H9 (cell line): ENCODE measurements around the gene ZFAND3. TPM values are rescaled to one million over a fixed set of nuclear protein-coding genes. Genes with fewer than 3 reads are reported as not detected.

Experiments
- DNase-seq: peaks from one replicate; pipeline ENCODE4 v3.0.0-alpha.2; 2017
- H2AFZ ChIP-seq: one replicate; pipeline ENCODE4 v1.6.1; 2013; ENCODE audit warnings: mild to moderate bottlenecking, low read length, control low read depth, moderate library complexity
- H2AK5ac ChIP-seq: 2 replicates; pipeline ENCODE4 v1.6.1; 2013; ENCODE audit warnings: low read length, control low read depth, mixed read lengths; ENCODE audit not compliant: insufficient read length
- H2BK120ac ChIP-seq: one replicate; pipeline ENCODE4 v1.6.1; 2013; ENCODE audit warnings: low read depth, mild to moderate bottlenecking, low read length, control low read depth, inconsistent platforms; ENCODE audit not compliant: poor library complexity, severe bottlenecking
- H2BK12ac ChIP-seq: 2 replicates; pipeline ENCODE4 v1.6.1; 2013; ENCODE audit warnings: low read length, control low read depth, mixed read lengths, low read depth; ENCODE audit not compliant: insufficient read length
- H2BK15ac ChIP-seq: 2 replicates; pipeline ENCODE4 v1.6.1; 2013; ENCODE audit warnings: low read depth, low read length, control low read depth
- H2BK20ac ChIP-seq: one replicate; pipeline ENCODE4 v1.6.1; 2013; ENCODE audit warnings: low read depth, mild to moderate bottlenecking, low read length, control low read depth, inconsistent platforms; ENCODE audit not compliant: poor library complexity, severe bottlenecking
- H2BK5ac ChIP-seq: 2 replicates; pipeline ENCODE4 v1.6.1; 2013; ENCODE audit warnings: low read length, control low read depth, mixed read lengths; ENCODE audit not compliant: insufficient read length
- H3K14ac ChIP-seq: 2 replicates; pipeline ENCODE4 v1.6.1; 2013; ENCODE audit warnings: low read length, control low read depth; ENCODE audit not compliant: insufficient read depth
- H3K18ac ChIP-seq: 2 replicates; pipeline ENCODE4 v1.6.1; 2013; ENCODE audit warnings: low read depth, mild to moderate bottlenecking, mixed read lengths, low read length, control low read depth; ENCODE audit not compliant: insufficient read length
- H3K23ac ChIP-seq: 2 replicates; pipeline ENCODE4 v1.6.1; 2013; ENCODE audit warnings: low read length, control low read depth, mixed read lengths, low read depth; ENCODE audit not compliant: insufficient read length
- H3K23me2 ChIP-seq: 2 replicates; pipeline ENCODE4 v1.6.1; 2013; ENCODE audit warnings: low read depth, mild to moderate bottlenecking, mixed read lengths, low read length, control low read depth; ENCODE audit not compliant: insufficient read length, poor library complexity, severe bottlenecking
- H3K27ac ChIP-seq: 2 replicates; pipeline ENCODE4 v1.5.1; 2013; ENCODE audit warnings: low read length, control low read depth, mixed read lengths, low read depth; ENCODE audit not compliant: insufficient read length
- H3K27me3 ChIP-seq: 2 replicates; pipeline ENCODE4 v1.6.1; 2013; ENCODE audit warnings: low read length, control low read depth, inconsistent platforms; ENCODE audit not compliant: insufficient read depth
- H3K4ac ChIP-seq: 2 replicates; pipeline ENCODE4 v1.6.1; 2013; ENCODE audit warnings: low read depth, mild to moderate bottlenecking, control low read depth, inconsistent platforms, low read length, moderate library complexity
- H3K4me1 ChIP-seq: 2 replicates; pipeline ENCODE4 v1.6.1; 2013; ENCODE audit warnings: low read length, control low read depth, inconsistent platforms; ENCODE audit not compliant: insufficient read depth
- H3K4me2 ChIP-seq: 2 replicates; pipeline ENCODE4 v1.6.1; 2013; ENCODE audit warnings: low read length, control low read depth, mixed read lengths; ENCODE audit not compliant: insufficient read length, insufficient read depth
- H3K56ac ChIP-seq: 2 replicates; pipeline ENCODE4 v1.6.1; 2013; ENCODE audit warnings: low read depth, mild to moderate bottlenecking, mixed read lengths, low read length, control low read depth; ENCODE audit not compliant: insufficient read length
- H3K79me1 ChIP-seq: 2 replicates; pipeline ENCODE4 v1.6.1; 2013; ENCODE audit warnings: low read depth, mild to moderate bottlenecking, moderate library complexity, low read length, control low read depth, inconsistent platforms; ENCODE audit not compliant: insufficient read depth, poor library complexity, severe bottlenecking
- H3K79me2 ChIP-seq: 2 replicates; pipeline ENCODE4 v1.6.1; 2013; ENCODE audit warnings: low read length, control low read depth, inconsistent platforms; ENCODE audit not compliant: insufficient read depth
- H3K9ac ChIP-seq: 2 replicates; pipeline ENCODE4 v1.6.1; 2013; ENCODE audit warnings: low read length, control low read depth, mixed read lengths; ENCODE audit not compliant: insufficient read length; ENCODE audit errors: extremely low read depth
- H3K9me3 ChIP-seq: one replicate; pipeline ENCODE4 v1.6.1; 2013; ENCODE audit warnings: low read depth, low read length, inconsistent platforms; ENCODE audit not compliant: control insufficient read depth
- H3T11ph ChIP-seq: one replicate; pipeline ENCODE4 v1.6.1; 2013; ENCODE audit warnings: mild to moderate bottlenecking, low read length, control low read depth, inconsistent platforms
- H4K20me1 ChIP-seq: one replicate; pipeline ENCODE4 v1.6.1; 2013; ENCODE audit not compliant: control insufficient read depth, insufficient read length, insufficient read depth
- H4K5ac ChIP-seq: 2 replicates; pipeline ENCODE4 v1.6.1; 2013; ENCODE audit warnings: low read depth, mild to moderate bottlenecking, mixed read lengths, low read length, control low read depth; ENCODE audit not compliant: insufficient read length
- H4K8ac ChIP-seq: replicated peaks from 2 replicates; pipeline ENCODE4 v1.6.1; 2013; ENCODE audit warnings: low read length, control low read depth, mixed read lengths, low read depth; ENCODE audit not compliant: insufficient read length
- H4K91ac ChIP-seq: 2 replicates; pipeline ENCODE4 v1.6.1; 2013; ENCODE audit warnings: low read depth, mild to moderate bottlenecking, moderate library complexity, mixed read lengths, low read length, control low read depth; ENCODE audit not compliant: insufficient read length
- H3K27ac Mint-ChIP-seq, 3 experiments: 2 replicates in 2 of 3; 3 replicates in 1 of 3; pipeline ENCODE4 v1.8.0; 2020 to 2021; ENCODE audit warnings: mixed read lengths in 3 of 3, mild to moderate bottlenecking in 1 of 3, moderate library complexity in 1 of 3
- H3K27me3 Mint-ChIP-seq: 2 replicates; pipeline ENCODE4 v1.8.0; 2021; ENCODE audit warnings: low read depth, mild to moderate bottlenecking, moderate library complexity, mixed read lengths
- H3K36me3 Mint-ChIP-seq, 3 experiments: 2 replicates in 2 of 3; 3 replicates in 1 of 3; pipeline ENCODE4 v1.8.0; 2020 to 2021; ENCODE audit warnings: low read depth in 3 of 3, mixed read lengths in 3 of 3; ENCODE audit not compliant: insufficient read depth in 1 of 3
- H3K4me1 Mint-ChIP-seq, 2 experiments: 2 replicates each; pipeline ENCODE4 v1.8.0; 2020; ENCODE audit warnings: mixed read lengths in 2 of 2
- H3K4me3 Mint-ChIP-seq, 2 experiments: 2 replicates in 1 of 2; 3 replicates in 1 of 2; pipeline ENCODE4 v1.8.0; 2020 to 2021; ENCODE audit warnings: mild to moderate bottlenecking in 2 of 2, mixed read lengths in 2 of 2, moderate library complexity in 1 of 2
- H3K9me3 Mint-ChIP-seq, 2 experiments: 2 replicates in 1 of 2; 3 replicates in 1 of 2; pipeline ENCODE4 v1.8.0; 2020; ENCODE audit warnings: mild to moderate bottlenecking in 2 of 2, mixed read lengths in 2 of 2, moderate library complexity in 1 of 2
- CTCF ChIP-seq: fragments of 200-600 bp; sonication (generic); conservative IDR thresholded peaks from 3 replicates; pipeline ENCODE4 v1.8.0; 2021; ENCODE audit warnings: antibody characterized with exemption, mild to moderate bottlenecking
- WGBS: extraction: QIAGEN DNeasy Blood & Tissue Kit; methylation state at CpG from one replicate; pipeline ENCODE4 v1.1.7; 2013; ENCODE audit warnings: missing lambda C conversion rate, low lambda C conversion rate, mixed read lengths; ENCODE audit not compliant: insufficient read length; ENCODE audit errors: extremely low coverage; 5-methylcytosine and 5-hydroxymethylcytosine counted together
- total RNA-seq: library from RNA; stranded (reverse); gene quantifications from 2 replicates; pipeline ENCODE4 v1.2.1, GENCODE V29; 2021

ZFAND3 gene
- total RNA-seq, 1 experiment from 2014 or later, result 57.7 TPM

GRCh38 chr6:37876843-37877242 is 57.3 kb downstream of the ZFAND3 start:
- H4K20me1 ChIP-seq, result no peaks in the 10 kb centered on the region
- H3T11ph ChIP-seq, result no peak overlapping the region
- no peak overlapping the region for H2AK5ac ChIP-seq
- no peak overlapping the region for H3K4ac ChIP-seq
- Mint-ChIP-seq H3K27me3 (no peaks in the 10 kb centered on the region), H3K4me3 (no peak overlapping the region), H3K4me1 (peaks cover 37 to 48% of the 10 kb centered on the region in 2 experiments), H3K27ac (no peak overlapping the region), H3K9me3 (no peaks in the 10 kb centered on the region), H3K36me3 (no peaks in the 10 kb centered on the region; a peak in 1 of 7 replicates)
- no CpG with 5 or more reads among the region's 4 CpGs for WGBS
- peaks cover 2% of the 10 kb centered on the region for H3K79me1 ChIP-seq
- DNase-seq, result no peak
- H3K4me2 ChIP-seq, result no peak overlapping the region
- no peak overlapping the region for H3K23ac ChIP-seq
- H2BK5ac ChIP-seq, result no peak overlapping the region
- H4K8ac ChIP-seq, result no peak overlapping the region
- H3K4me1 ChIP-seq, result peaks cover 3% of the 10 kb centered on the region; the same call in 1 of the 2 replicates
- H3K56ac ChIP-seq, result no peak overlapping the region
- no peaks in the 10 kb centered on the region for H3K23me2 ChIP-seq
- H2BK12ac ChIP-seq, result no peak overlapping the region
- H2AFZ ChIP-seq, result no peak overlapping the region
- no peak overlapping the region for H2BK15ac ChIP-seq
- no peak overlapping the region for H2BK20ac ChIP-seq
- peaks cover 10% of the 10 kb centered on the region; the same call in 1 of the 2 replicates for H3K79me2 ChIP-seq
- H3K27ac ChIP-seq, result no peak overlapping the region
- H3K18ac ChIP-seq, result no peak overlapping the region
- no peaks in the 10 kb centered on the region for H3K9me3 ChIP-seq
- H3K9ac ChIP-seq, result no peak overlapping the region
- TF ChIP-seq CTCF, result no peak
- no peak overlapping the region for H4K91ac ChIP-seq
- H3K27me3 ChIP-seq, result no peaks in the 10 kb centered on the region
- H4K5ac ChIP-seq, result no peak overlapping the region
- no peak overlapping the region for H2BK120ac ChIP-seq
- H3K14ac ChIP-seq, result no peak overlapping the region
